Measurements from ENCODE around the gene DPP10. TPM values are rescaled to one million over a fixed set of nuclear protein-coding genes. Genes with fewer than 3 reads are reported as not detected.

Gene DPP10
- total RNA-seq, 1 experiment from 2014 or later = not detected

GRCh38 chr2:115596659-115597375 lies 1154.4 kb downstream of the DPP10 start:
- BruUV-seq (replicated peaks) = no TSS peak
- POLR2A ChIA-PET = no interaction called here
- intact Hi-C loops (cut with micrococcal nuclease) = no loop called here
- no peak for TF ChIP-seq CTCF (IDR thresholded peaks at IDR 0.05; ENCODE audit: unreplicated experiment)
- CTCF ChIA-PET = interaction anchor here (1.0 kb wide), 1 partner anchor 13 kb away, joined by 3 read pairs; no protein-coding TSS in a partner anchor
- Mint-ChIP-seq H3K9me3 (ENCODE audit: unreplicated experiment) (no peaks in the 10 kb centered on the region), H3K36me3 (ENCODE audit: insufficient read depth, unreplicated experiment) (no peaks in the 10 kb centered on the region), H3K27me3 (ENCODE audit: insufficient read depth, unreplicated experiment) (no peaks in the 10 kb centered on the region), H3K4me3 (ENCODE audit: unreplicated experiment) (no peak overlapping the region), H3K27ac (ENCODE audit: low read depth, unreplicated experiment) (no peak overlapping the region), H3K4me1 (ENCODE audit: insufficient read depth, unreplicated experiment) (peaks cover 5% of the 10 kb centered on the region)
- DNase-seq (ENCODE audit: unreplicated experiment) = no peak

- Mint-ChIP-seq H3K4me3 (ENCODE audit: unreplicated experiment) (no peak overlapping the region), H3K9me3 (ENCODE audit: unreplicated experiment) (no peaks in the 10 kb centered on the region), H3K4me1 (ENCODE audit: insufficient read depth, unreplicated experiment) (peaks cover 5% of the 10 kb centered on the region), H3K27me3 (ENCODE audit: insufficient read depth, unreplicated experiment) (no peaks in the 10 kb centered on the region), H3K36me3 (ENCODE audit: insufficient read depth, unreplicated experiment) (no peaks in the 10 kb centered on the region), H3K27ac (ENCODE audit: low read depth, unreplicated experiment) (no peak overlapping the region)
- no peak for TF ChIP-seq CTCF (IDR thresholded peaks at IDR 0.05; ENCODE audit: unreplicated experiment)
- no peak for DNase-seq (ENCODE audit: unreplicated experiment)
- intact Hi-C loops (cut with micrococcal nuclease) = no loop called here
- POLR2A ChIA-PET = no interaction called here
- CTCF ChIA-PET = no interaction called here
- BruUV-seq (replicated peaks) = no TSS peak
These were observed 1160.8 kb downstream of the DPP10 start for GRCh38 chr2:115603285-115603684.

GRCh38 chr2:115606350-115606749 lies 1163.9 kb downstream of the DPP10 start:
- TF ChIP-seq CTCF (IDR thresholded peaks at IDR 0.05; ENCODE audit: unreplicated experiment) = no peak
- Mint-ChIP-seq H3K9me3 (ENCODE audit: unreplicated experiment) (peaks cover 9% of the 10 kb centered on the region), H3K27ac (ENCODE audit: low read depth, unreplicated experiment) (no peak overlapping the region), H3K36me3 (ENCODE audit: insufficient read depth, unreplicated experiment) (no peaks in the 10 kb centered on the region), H3K27me3 (ENCODE audit: insufficient read depth, unreplicated experiment) (no peaks in the 10 kb centered on the region), H3K4me1 (ENCODE audit: insufficient read depth, unreplicated experiment) (no peaks in the 10 kb centered on the region), H3K4me3 (ENCODE audit: unreplicated experiment) (no peak overlapping the region)
- POLR2A ChIA-PET = interaction anchor here (0.6 kb wide), 1 partner anchor 13 kb away, joined by 5 read pairs; no protein-coding TSS in a partner anchor
- intact Hi-C loops (cut with micrococcal nuclease) = no loop called here
- no peak for DNase-seq (ENCODE audit: unreplicated experiment)
- no TSS peak for BruUV-seq (replicated peaks)
- CTCF ChIA-PET = interaction anchor here (0.8 kb wide), 1 partner anchor 14 kb away, joined by 3 read pairs; no protein-coding TSS in a partner anchor

- H3K27me3 Mint-ChIP-seq (ENCODE audit: insufficient read depth, unreplicated experiment) = no peaks in the 10 kb centered on the region
- no peak for TF ChIP-seq CTCF (IDR thresholded peaks at IDR 0.05; ENCODE audit: unreplicated experiment)
- H3K27ac Mint-ChIP-seq (ENCODE audit: low read depth, unreplicated experiment) = no peak overlapping the region
- peaks cover 9% of the 10 kb centered on the region for H3K9me3 Mint-ChIP-seq (ENCODE audit: unreplicated experiment)
- peak; percentile 27 for DNase-seq (ENCODE audit: unreplicated experiment)
- no TSS peak for BruUV-seq (replicated peaks)
- ChIA-PET CTCF (interaction anchor here (0.7 kb wide), 1 partner anchor 12 kb away, joined by 3 read pairs; no protein-coding TSS in a partner anchor), POLR2A (no interaction called here)
- intact Hi-C loops (cut with micrococcal nuclease) = no loop called here
- H3K36me3 Mint-ChIP-seq (ENCODE audit: insufficient read depth, unreplicated experiment) = no peaks in the 10 kb centered on the region
- H3K4me1 Mint-ChIP-seq (ENCODE audit: insufficient read depth, unreplicated experiment) = no peaks in the 10 kb centered on the region
- H3K4me3 Mint-ChIP-seq (ENCODE audit: unreplicated experiment) = no peak overlapping the region
These were observed 1167.5 kb downstream of the DPP10 start for GRCh38 chr2:115609978-115610377.

Measured in MCF 10A (cell line).